Activated T-cell treated with anti-CD3 and anti-CD28 coated beads, Interleukin-2, amount 50 U/mL, for 72 hours (primary cell): ENCODE measurements around the gene GUCY2D. TPM values are rescaled to one million over a fixed set of nuclear protein-coding genes. Genes with fewer than 3 reads are reported as not detected.

Source experiments
- total RNA-seq, 2 donors: library from RNA; stranded (reverse); gene quantifications; one replicate each; pipeline ENCODE4 v1.2.3, GENCODE V29; 2022

Gene GUCY2D
- total RNA-seq, 2 donors from 2014 or later = 0.34 TPM; not detected in 1

Other genes with a start within 250 kb of the GUCY2D start
- 10 to 100 TPM; 73.7 to 83.5 TPM for gene KDM6B, start 168.4 kb upstream of the GUCY2D start, total RNA-seq
- 1 to 10 TPM; 5.2 to 5.3 TPM for gene TMEM88, start 147.5 kb upstream of the GUCY2D start, total RNA-seq
- 10 to 100 TPM; 42.7 to 43.5 TPM for gene NAA38, start 145.1 kb upstream of the GUCY2D start, total RNA-seq
- gene CYB5D1, start 144.6 kb upstream of the GUCY2D start, total RNA-seq = 10 to 100 TPM in 1 of 2 donors, 1 to 10 TPM in 1; 6.7 to 10.2 TPM
- gene CHD3, start 113.8 kb upstream of the GUCY2D start, total RNA-seq = 100 to 1,000 TPM; 133 to 140 TPM
- 1 to 10 TPM; 2.5 to 3.7 TPM for gene RNF227, start 86.3 kb upstream of the GUCY2D start, total RNA-seq
- 10 to 100 TPM; 10.2 to 10.3 TPM for gene KCNAB3, start 72.8 kb upstream of the GUCY2D start, total RNA-seq
- gene TRAPPC1, start 70.7 kb upstream of the GUCY2D start, total RNA-seq = 100 to 1,000 TPM; 139 to 150 TPM
- gene CNTROB, start 70.4 kb upstream of the GUCY2D start, total RNA-seq = 10 to 100 TPM; 61.0 to 62.6 TPM
- gene ALOX15B, start 36.4 kb downstream of the GUCY2D start, total RNA-seq = under 1 TPM; 0.14 TPM
- 1 to 10 TPM; 1.3 to 4.1 TPM for gene ALOX12B, start 85.1 kb downstream of the GUCY2D start, total RNA-seq
- not detected for gene ALOXE3, start 115.9 kb downstream of the GUCY2D start, total RNA-seq
- gene HES7, start 121.5 kb downstream of the GUCY2D start, total RNA-seq = 1 to 10 TPM; 1.5 to 4.3 TPM
- gene PER1, start 149.8 kb downstream of the GUCY2D start, total RNA-seq = 10 to 100 TPM; 58.2 to 78.5 TPM
- gene VAMP2, start 160.3 kb downstream of the GUCY2D start, total RNA-seq = 10 to 100 TPM; 71.3 to 73.6 TPM
- 10 to 100 TPM; 45.1 to 50.8 TPM for gene TMEM107, start 173.8 kb downstream of the GUCY2D start, total RNA-seq
- 1 to 10 TPM; 9.6 TPM for gene BORCS6, start 187.6 kb downstream of the GUCY2D start, total RNA-seq
- gene AURKB, start 208.0 kb downstream of the GUCY2D start, total RNA-seq = 100 to 1,000 TPM; 146 to 167 TPM
- gene CTC1, start 245.4 kb downstream of the GUCY2D start, total RNA-seq = 10 to 100 TPM; 48.2 to 62.9 TPM
- 10 to 100 TPM; 59.9 to 72.2 TPM for gene PFAS, start 246.7 kb downstream of the GUCY2D start, total RNA-seq